Dermis blood vessel endothelial cell (primary cell): ENCODE data around the gene WDR36. TPM values are rescaled to one million over a fixed set of nuclear protein-coding genes. Genes with fewer than 3 reads are reported as not detected.

Experiments used
- DNase-seq: peaks from one replicate; pipeline ENCODE4 v3.0.0; 2010
- total RNA-seq: library from RNA; depleted of rRNA; stranded (reverse); fragments of >200 nt; gene quantifications from 2 replicates; pipeline ENCODE4 v1.2.3, GENCODE V29; 2014

The WDR36 gene
- 58.4 and 64.0 TPM in 2 replicates for total RNA-seq

GRCh38 chr5:111092062-111092853, at the start of gene WDR36:
WDR36 (plus strand) TSS chr5:111092348; CDS start chr5:111092457, 109 bp downstream.
- peak; percentile 96 for DNase-seq

- DNase-seq: no peak
These were observed 48.2 kb upstream of the WDR36 start for GRCh38 chr5:111043712-111044506.

DNA sequence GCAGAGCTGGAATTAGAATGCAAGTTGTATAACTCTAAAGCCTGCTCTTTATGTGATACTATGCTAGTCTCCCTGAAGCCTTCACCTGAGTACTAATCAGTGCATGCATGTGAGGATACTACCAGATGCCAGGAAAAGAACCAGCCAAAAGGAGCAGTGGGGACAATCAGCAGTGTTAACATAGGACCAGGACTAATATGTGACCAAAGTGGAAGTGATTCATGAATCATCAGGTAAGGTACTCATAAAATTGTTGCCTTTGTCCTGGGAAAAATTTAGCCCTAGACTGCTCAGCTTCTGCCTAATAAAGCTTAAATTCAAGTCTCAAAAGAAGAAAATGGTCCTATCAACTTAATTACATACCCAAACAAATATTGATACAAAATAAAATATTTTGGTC, 34.1 kb upstream of the WDR36 start:
- no peak for DNase-seq

GRCh38 chr5:111060169-111060568, 32.0 kb upstream of the WDR36 start:
- DNase-seq: no peak

DNA sequence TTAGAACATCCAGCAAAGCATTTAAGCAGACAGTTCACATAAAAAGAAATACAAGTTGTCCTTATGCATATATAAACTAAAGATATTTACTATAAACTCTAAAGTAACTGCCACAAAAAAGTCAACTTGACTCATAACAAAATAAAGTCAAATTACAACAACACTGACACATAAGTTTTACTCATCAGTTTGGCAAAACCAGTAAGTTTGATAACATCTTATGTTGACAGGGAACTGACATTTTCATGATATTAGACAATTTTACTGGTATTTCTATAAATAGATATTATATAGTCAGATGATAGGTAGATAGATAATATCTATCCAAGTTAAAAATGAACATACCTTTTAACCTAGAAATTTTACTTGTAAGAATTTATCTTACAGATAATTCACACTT, 30.5 kb upstream of the WDR36 start:
- DNase-seq: no peak

GRCh38 chr5:111063709-111064322, 28.3 kb upstream of the WDR36 start:
- DNase-seq: no peak

GRCh38 chr5:111066261-111066938, 25.7 kb upstream of the WDR36 start:
- DNase-seq: peak; percentile 82

GRCh38 chr5:111068213-111068612, 23.9 kb upstream of the WDR36 start:
- no peak for DNase-seq

DNA sequence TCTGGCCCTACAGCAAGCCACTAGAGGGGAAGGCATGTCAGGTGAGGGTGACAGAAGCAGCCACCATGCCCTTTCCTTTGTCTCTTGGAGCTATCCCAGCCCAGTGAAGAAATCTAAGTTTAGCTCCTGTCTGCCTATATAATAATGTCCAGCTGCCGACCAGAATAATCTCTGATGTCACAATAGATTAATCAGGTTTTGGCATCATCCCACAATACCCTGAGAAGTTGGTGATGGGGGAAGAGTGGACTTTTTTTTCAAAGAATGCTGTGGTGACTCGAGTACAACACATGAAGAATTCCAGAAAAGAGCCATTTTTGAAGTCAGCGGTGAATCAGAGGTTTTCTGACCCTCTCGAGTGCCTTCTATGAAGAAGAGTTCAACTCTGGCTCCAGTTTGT, 22.3 kb upstream of the WDR36 start:
- DNase-seq: no peak

DNA sequence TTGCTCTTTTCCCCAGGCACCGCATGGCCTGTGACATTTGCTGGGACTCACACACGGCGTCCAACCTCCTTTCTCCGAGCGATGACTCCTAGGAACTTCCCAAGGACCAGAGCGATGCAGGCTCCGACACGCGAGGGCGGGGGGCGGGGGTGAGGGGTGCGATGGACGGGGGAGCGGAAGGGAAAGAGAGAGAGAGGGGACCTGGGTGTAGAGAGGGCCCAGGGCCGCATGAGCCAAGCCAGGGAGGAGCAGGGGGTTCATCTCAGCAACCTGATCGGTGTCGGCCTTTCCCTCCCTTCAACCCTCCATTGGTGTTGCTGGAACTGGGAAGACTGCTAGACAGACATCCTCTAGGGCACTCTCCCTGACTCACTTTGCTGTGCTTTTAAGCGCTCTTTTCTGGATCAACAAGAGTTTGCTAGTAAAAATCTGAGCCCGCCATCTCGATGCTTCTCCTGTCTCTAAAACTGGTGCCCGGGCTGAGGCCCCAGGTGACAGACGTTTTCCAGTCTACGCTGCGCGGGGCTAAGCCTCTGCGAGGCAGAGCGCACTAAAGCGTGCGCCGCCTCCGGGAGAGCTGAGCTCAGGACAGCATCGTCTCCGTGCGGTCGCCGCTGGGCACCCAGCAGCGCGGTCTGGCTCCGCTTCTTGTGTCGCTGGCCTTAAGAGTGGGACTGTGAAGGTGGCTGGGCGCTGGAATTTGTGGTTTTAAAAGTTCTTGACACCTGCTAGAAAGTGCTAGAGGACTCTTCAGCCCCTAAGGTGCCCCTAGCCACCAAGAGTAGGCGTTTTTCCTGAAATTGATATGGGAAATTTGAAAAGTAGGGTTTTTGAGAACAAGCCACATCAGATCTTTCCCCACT, 21.6 kb upstream of the WDR36 start:
- no peak for DNase-seq

GRCh38 chr5:111071413-111071812, 20.7 kb upstream of the WDR36 start, which contains the start of gene TSLP:
TSLP (plus strand) TSS chr5:111071713; CDS start chr5:111071891, 178 bp downstream.
- DNase-seq: no peak

- DNase-seq: no peak
These were observed 19.0 kb upstream of the WDR36 start for GRCh38 chr5:111072949-111073682.

DNA sequence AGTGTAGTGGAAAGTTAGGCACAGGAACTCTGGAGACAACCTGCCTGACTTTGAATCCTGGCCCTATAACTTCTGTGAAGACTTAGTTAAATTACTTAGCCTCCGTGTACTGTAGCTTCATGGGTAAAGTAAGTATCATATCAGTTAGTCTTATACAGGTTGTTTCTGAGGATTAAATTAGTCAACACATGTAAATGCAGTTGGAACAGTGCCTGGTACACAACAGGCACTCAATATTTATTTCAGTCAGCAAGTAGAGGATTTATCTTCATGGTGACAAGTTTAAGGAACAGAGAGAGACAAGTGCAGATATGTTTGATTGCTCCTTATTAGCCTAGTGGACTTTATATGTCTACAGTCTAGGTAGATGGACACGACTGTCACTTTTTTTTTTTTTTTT, 17.9 kb upstream of the WDR36 start:
- no peak for DNase-seq

DNA sequence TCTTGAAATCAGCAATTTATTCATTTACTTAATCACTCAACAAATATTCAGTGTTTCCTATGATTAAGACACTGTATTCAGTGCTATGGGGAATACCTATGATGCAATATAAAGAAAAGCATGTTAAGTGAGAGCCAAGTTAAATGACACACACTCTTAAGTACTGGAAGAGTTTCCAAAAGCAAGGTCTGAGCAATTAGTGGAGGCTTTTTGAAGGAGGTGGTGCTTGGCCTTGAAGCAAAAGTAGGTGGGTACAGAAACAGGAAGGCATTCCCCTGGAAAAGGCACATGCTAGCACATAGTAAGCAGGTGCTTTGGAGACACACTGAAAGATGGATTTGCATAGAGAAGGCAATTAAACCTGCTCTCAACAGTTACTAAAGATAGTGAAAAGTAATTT, 16.6 kb upstream of the WDR36 start:
- DNase-seq: no peak

DNA sequence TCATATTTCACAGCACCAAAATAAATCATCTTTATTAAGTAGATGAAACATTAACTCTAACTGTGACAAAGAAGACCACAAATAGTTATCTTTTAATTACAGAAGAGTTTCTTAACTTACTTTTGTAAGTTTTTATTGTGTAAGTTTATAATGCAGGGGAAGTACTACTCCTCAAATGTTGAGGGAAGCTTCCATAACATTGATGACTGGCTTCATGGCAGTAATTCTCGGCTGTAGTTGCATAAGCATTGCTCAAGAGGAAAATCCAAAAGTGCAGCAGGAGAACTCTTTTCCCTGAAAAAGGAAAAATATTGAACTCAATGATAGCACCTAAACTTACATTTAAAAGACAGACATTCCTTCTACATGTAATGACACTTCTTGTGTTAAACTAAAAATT, 16.1 kb upstream of the WDR36 start:
- DNase-seq: no peak

DNA sequence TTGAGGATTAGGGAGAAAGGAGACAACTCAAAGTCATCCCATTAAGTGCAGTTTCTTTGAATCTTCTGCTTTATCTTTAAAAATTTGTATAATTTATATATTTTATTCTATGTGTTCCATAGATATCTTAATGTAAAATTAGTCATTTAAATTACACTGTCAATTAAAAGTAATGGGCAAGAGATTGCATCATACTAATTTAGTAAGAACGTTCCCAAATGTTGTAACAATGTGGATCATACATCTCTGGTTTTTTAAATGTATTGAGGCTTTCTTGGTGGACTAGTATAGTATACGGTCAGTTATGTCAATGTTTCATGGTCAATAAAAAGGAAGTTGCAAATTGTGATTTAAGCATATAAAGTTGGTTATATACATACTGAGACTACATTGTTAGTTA, 14.5 kb upstream of the WDR36 start:
- no peak for DNase-seq

DNA sequence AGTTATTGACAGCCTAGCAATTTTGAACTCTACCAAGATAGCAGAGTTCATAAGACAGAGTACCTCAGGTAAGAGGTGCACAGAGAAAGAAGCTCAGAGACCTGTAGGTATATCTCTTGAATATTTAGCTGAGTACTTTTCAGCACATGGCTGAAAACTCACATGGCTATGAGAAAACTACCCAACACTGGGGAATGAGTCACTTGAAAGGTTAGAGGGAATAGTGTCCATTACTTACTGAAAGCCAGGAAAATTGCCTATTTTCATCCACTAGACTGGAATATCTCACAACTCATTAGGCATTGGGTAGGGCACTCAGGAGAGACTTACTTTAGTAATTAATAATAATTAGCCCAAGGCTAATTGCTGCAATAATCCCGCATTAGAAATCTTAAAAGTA, 12.3 kb upstream of the WDR36 start:
- DNase-seq: no peak

GRCh38 chr5:111083323-111083722, 8.8 kb upstream of the WDR36 start:
- DNase-seq: peak; percentile 51

DNA sequence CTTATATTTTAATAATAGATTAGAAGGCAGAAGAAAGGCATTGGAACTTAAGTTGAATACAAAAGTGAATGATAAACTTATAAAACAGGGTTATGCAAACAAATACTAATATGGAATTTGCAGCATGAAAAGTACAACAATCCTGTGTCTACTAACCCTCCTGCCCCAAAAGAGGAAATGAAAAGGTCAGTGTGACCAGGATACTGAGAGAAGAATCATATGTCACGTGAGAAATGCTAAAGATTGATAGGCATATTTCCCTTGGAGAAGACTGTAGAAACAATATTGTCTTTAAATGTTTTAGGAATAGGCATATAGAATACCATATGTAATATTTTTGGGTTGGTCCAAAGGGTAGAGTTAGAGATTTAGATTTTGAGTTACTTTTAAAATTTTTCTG, 3.8 kb downstream of the WDR36 start:
- no peak for DNase-seq

DNA sequence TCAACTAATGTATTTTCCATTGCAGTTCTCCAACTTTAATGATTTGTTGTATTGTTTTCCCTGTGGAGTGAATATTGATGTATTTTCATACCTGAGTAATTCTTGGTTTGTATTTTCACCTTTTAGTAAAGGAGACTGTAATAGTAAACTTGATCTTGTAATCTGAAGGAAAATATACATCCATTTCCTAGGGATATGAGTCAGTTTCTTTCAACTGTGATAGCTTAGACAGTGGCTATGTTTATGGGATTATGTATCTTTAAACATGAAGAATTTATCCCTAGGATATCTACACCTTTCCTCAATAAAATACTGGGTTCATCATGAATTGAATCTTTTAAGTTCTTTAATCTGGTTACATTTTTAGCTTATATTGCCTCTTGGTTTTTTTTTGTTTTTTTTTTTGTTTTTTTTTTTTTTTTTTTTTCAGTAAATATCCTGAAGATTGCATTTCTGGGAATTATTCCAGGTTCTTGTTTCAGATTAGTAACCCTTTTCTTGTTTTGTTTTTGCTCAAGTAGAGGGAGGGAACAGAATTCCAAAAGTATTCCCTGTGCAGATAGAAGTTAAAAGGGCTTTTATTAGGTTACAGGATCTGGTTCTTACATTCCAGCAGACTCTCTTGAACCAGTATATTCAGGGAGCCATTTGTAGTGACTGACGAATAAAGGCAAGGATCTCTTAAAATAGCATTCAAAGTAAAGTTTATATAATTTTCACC, 7.1 kb downstream of the WDR36 start:
- peak; percentile 51 for DNase-seq
